Measurements from ENCODE around the gene FIP1L1. TPM values are rescaled to one million over a fixed set of nuclear protein-coding genes. Genes with fewer than 3 reads are reported as not detected.

Gene FIP1L1
- polyA plus RNA-seq, 1 donor from 2014 or later: 89.0 TPM

GRCh38 chr4:53502094-53502493, 124.7 kb downstream of the FIP1L1 start:
- Histone ChIP-seq H3K27ac (ENCODE audit: low read length) (no peak overlapping the region), H2AFZ (ENCODE audit: low read depth, low read length) (no peak overlapping the region), H3F3A (ENCODE audit: insufficient read depth, low read length, poor library complexity, severe bottlenecking) (no peaks in the 10 kb centered on the region), H3K9me3 (ENCODE audit: low read length) (no peaks in the 10 kb centered on the region), H3K36me3 (ENCODE audit: insufficient read depth, low read length) (no peaks in the 10 kb centered on the region), H3K9ac (ENCODE audit: low read length) (no peak overlapping the region), H3K27me3 (ENCODE audit: insufficient read depth, low read depth, low read length) (no peaks in the 10 kb centered on the region), H4K20me1 (ENCODE audit: insufficient read depth) (no peaks in the 10 kb centered on the region), H3K9me2 (ENCODE audit: insufficient read depth, low read length) (no peaks in the 10 kb centered on the region), H3K4me2 (ENCODE audit: low read length) (no peak overlapping the region), H3K79me2 (replicated peaks; ENCODE audit: insufficient read depth, low read length) (no peaks in the 10 kb centered on the region), H3K4me3 (ENCODE audit: low read length) (no peak overlapping the region)
- no peak for TF ChIP-seq MXI1 (conservative IDR thresholded peaks at IDR 0.05; ENCODE audit: poor library complexity, severe bottlenecking)
- TF ChIP-seq EZH2 (IDR thresholded peaks at IDR 0.05; ENCODE audit: borderline replicate concordance, insufficient read depth, low read length, poor library complexity, severe bottlenecking): no peak
- no peak for TF ChIP-seq EP300 (conservative IDR thresholded peaks at IDR 0.05; ENCODE audit: poor library complexity, severe bottlenecking)
- TF ChIP-seq RAD21 (conservative IDR thresholded peaks at IDR 0.05): no peak
- TF ChIP-seq POLR2AphosphoS5 (IDR thresholded peaks at IDR 0.05): no peak
- no peak for TF ChIP-seq CTCF (IDR thresholded peaks at IDR 0.05; ENCODE audit: poor library complexity, severe bottlenecking)
- no peak for TF ChIP-seq TAF1 (IDR thresholded peaks at IDR 0.05; ENCODE audit: low read depth)
- TF ChIP-seq SMC3 (conservative IDR thresholded peaks at IDR 0.05; ENCODE audit: poor library complexity): no peak
- TF ChIP-seq REST (IDR thresholded peaks at IDR 0.05; ENCODE audit: borderline replicate concordance): no peak

- TF ChIP-seq REST (IDR thresholded peaks at IDR 0.05; ENCODE audit: borderline replicate concordance) (no peak), CTCF (IDR thresholded peaks at IDR 0.05; ENCODE audit: poor library complexity, severe bottlenecking) (no peak), SMC3 (conservative IDR thresholded peaks at IDR 0.05; ENCODE audit: poor library complexity) (no peak), EP300 (conservative IDR thresholded peaks at IDR 0.05; ENCODE audit: poor library complexity, severe bottlenecking) (no peak), TAF1 (IDR thresholded peaks at IDR 0.05; ENCODE audit: low read depth) (no peak), MXI1 (conservative IDR thresholded peaks at IDR 0.05; ENCODE audit: poor library complexity, severe bottlenecking) (no peak), RAD21 (conservative IDR thresholded peaks at IDR 0.05) (no peak), POLR2AphosphoS5 (IDR thresholded peaks at IDR 0.05) (no peak), EZH2 (IDR thresholded peaks at IDR 0.05; ENCODE audit: borderline replicate concordance, insufficient read depth, low read length, poor library complexity, severe bottlenecking) (no peak)
Measured at GRCh38 chr4:53505947-53506346, 128.5 kb downstream of the FIP1L1 start.

More at GRCh38 chr4:53505947-53506346, 128.5 kb downstream of the FIP1L1 start:
- H2AFZ ChIP-seq (ENCODE audit: low read depth, low read length): no peak overlapping the region
- H3K9ac ChIP-seq (ENCODE audit: low read length): no peak overlapping the region
- H3K79me2 ChIP-seq (replicated peaks; ENCODE audit: insufficient read depth, low read length): no peaks in the 10 kb centered on the region
- H3K27ac ChIP-seq (ENCODE audit: low read length): no peak overlapping the region
- no peaks in the 10 kb centered on the region for H3F3A ChIP-seq (ENCODE audit: insufficient read depth, low read length, poor library complexity, severe bottlenecking)
- H3K4me2 ChIP-seq (ENCODE audit: low read length): no peak overlapping the region
- no peaks in the 10 kb centered on the region for H3K36me3 ChIP-seq (ENCODE audit: insufficient read depth, low read length)
- no peaks in the 10 kb centered on the region for H4K20me1 ChIP-seq (ENCODE audit: insufficient read depth)
- H3K9me3 ChIP-seq (ENCODE audit: low read length): no peaks in the 10 kb centered on the region
- no peaks in the 10 kb centered on the region for H3K9me2 ChIP-seq (ENCODE audit: insufficient read depth, low read length)
- H3K4me3 ChIP-seq (ENCODE audit: low read length): no peak overlapping the region
- H3K27me3 ChIP-seq (ENCODE audit: insufficient read depth, low read depth, low read length): no peaks in the 10 kb centered on the region
